Measurements from ENCODE around the gene PIM1. TPM values are rescaled to one million over a fixed set of nuclear protein-coding genes. Genes with fewer than 3 reads are reported as not detected.
A peak's percentile ranks its signal among the peaks of the same experiment; 100 is the strongest.

The PIM1 gene
- total and polyA plus RNA-seq, 9 of the 15 experiments (the other 6 are each of a cell fraction or from before 2014, with no cell fraction given) = 19.0 to 789 (median 212) TPM

- no peak for TF ChIP-seq ZBTB17 (CRISPR knock-in tag; IDR thresholded peaks at IDR 0.05)
- no peak for TF ChIP-seq TSHZ1 (CRISPR knock-in tag; IDR thresholded peaks at IDR 0.05)
- TF ChIP-seq ZNF140 (CRISPR knock-in tag; IDR thresholded peaks at IDR 0.05) = no peak
- no peak for TF ChIP-seq MAFK (IDR thresholded peaks at IDR 0.05; ENCODE audit: low read length)
- no peak for TF ChIP-seq ZNF695 (CRISPR knock-in tag; IDR thresholded peaks at IDR 0.05)
- TF ChIP-seq, protein P1, sequence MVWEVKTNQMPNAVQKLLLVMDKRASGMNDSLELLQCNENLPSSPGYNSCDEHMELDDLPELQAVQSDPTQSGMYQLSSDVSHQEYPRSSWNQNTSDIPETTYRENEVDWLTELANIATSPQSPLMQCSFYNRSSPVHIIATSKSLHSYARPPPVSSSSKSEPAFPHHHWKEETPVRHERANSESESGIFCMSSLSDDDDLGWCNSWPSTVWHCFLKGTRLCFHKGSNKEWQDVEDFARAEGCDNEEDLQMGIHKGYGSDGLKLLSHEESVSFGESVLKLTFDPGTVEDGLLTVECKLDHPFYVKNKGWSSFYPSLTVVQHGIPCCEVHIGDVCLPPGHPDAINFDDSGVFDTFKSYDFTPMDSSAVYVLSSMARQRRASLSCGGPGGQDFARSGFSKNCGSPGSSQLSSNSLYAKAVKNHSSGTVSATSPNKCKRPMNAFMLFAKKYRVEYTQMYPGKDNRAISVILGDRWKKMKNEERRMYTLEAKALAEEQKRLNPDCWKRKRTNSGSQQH (CRISPR knock-in tag; IDR thresholded peaks at IDR 0.05) = no peak
- no peak for TF ChIP-seq NFIC (IDR thresholded peaks at IDR 0.05)
- no peak for TF ChIP-seq ZNF699 (CRISPR knock-in tag; IDR thresholded peaks at IDR 0.05; ENCODE audit: insufficient replicate concordance)
- no peak for TF ChIP-seq ZNF707 (CRISPR knock-in tag; conservative IDR thresholded peaks at IDR 0.05)
- peak; percentile 47 to 74; a peak in 1 of 4 replicates for TF ChIP-seq KDM1A (IDR thresholded peaks at IDR 0.05)
- no peak for TF ChIP-seq ZKSCAN3 (CRISPR knock-in tag; IDR thresholded peaks at IDR 0.05)
- TF ChIP-seq RAD51 (IDR thresholded peaks at IDR 0.05; ENCODE audit: borderline replicate concordance, low read depth) = peak; percentile 42; the same call in 1 of the 2 replicates
- peak in 1 of 2 experiments; percentile 85; a peak in 1 of 3 replicates for TF ChIP-seq CBX3 (IDR thresholded peaks at IDR 0.05; ENCODE audit: borderline replicate concordance in 1 of 2, low read length in 2 of 2)
- peak; percentile 96 for TF ChIP-seq ZNF121 (CRISPR knock-in tag; conservative IDR thresholded peaks at IDR 0.05)
- no peak for TF ChIP-seq PHF20 (IDR thresholded peaks at IDR 0.05; ENCODE audit: partially characterized antibody)
- TF ChIP-seq, protein P2, sequence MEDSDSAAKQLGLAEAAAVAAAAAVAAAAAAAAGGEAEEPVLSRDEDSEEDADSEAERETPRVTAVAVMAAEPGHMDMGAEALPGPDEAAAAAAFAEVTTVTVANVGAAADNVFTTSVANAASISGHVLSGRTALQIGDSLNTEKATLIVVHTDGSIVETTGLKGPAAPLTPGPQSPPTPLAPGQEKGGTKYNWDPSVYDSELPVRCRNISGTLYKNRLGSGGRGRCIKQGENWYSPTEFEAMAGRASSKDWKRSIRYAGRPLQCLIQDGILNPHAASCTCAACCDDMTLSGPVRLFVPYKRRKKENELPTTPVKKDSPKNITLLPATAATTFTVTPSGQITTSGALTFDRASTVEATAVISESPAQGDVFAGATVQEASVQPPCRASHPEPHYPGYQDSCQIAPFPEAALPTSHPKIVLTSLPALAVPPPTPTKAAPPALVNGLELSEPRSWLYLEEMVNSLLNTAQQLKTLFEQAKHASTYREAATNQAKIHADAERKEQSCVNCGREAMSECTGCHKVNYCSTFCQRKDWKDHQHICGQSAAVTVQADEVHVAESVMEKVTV (CRISPR knock-in tag; IDR thresholded peaks at IDR 0.05) = no peak
- TF ChIP-seq RBM25 (IDR thresholded peaks at IDR 0.05; ENCODE audit: low read depth, low read length, severe bottlenecking) = peak; percentile 72
- no peak for TF ChIP-seq ZNF408 (CRISPR knock-in tag; IDR thresholded peaks at IDR 0.05; ENCODE audit: low read depth)
- TF ChIP-seq TBP (optimal IDR thresholded peaks at IDR 0.05; ENCODE audit: low read depth, low read length) = no peak
- TF ChIP-seq ATF1 (CRISPR knock-in tag; IDR thresholded peaks at IDR 0.05) = no peak
- TF ChIP-seq ATF1 (tag; IDR thresholded peaks at IDR 0.05) = no peak
- TF ChIP-seq BDP1 (IDR thresholded peaks at IDR 0.05; ENCODE audit: insufficient read depth, insufficient read length) = no peak
- TF ChIP-seq NR2C2 (CRISPR knock-in tag; IDR thresholded peaks at IDR 0.05) = no peak
- TF ChIP-seq NR2C2 (tag; IDR thresholded peaks at IDR 0.05) = no peak
- TF ChIP-seq BRCA1 (IDR thresholded peaks at IDR 0.05) = no peak
- no peak for TF ChIP-seq BRCA1 (CRISPR knock-in tag; IDR thresholded peaks at IDR 0.05)
Measured at GRCh38 chr6:37188962-37189510, 19.1 kb downstream of the PIM1 start (continued).
